Head of caudate nucleus (tissue), 42 donors: ENCODE data around the gene ADORA2A.
A peak's percentile ranks its signal among the peaks of the same experiment; 100 is the strongest.

Experiments
- DNase-seq, 42 donors: peaks; one replicate each; pipeline versions ENCODE4 v3.0.0 to v3.0.0-alpha.2; 2020 to 2021; ENCODE audit warnings: mixed read lengths in 7 of 42
- intact Hi-C: fragments of 100-400 bp; cut with DNase I; formaldehyde crosslinking; loops from one replicate; pipeline ENCODE4 v1.15.0; 2022

The ADORA2A gene

GRCh38 chr22:24427500-24428164, at the start of gene ADORA2A:
Gene ADORA2A, plus strand, starts transcription at chr22:24427599. Its CDS starts 5,806 bp downstream, at chr22:24433405.
- intact Hi-C loops: no loop called here
- peak; percentile 34 to 90 (median 74) for DNase-seq

DNA sequence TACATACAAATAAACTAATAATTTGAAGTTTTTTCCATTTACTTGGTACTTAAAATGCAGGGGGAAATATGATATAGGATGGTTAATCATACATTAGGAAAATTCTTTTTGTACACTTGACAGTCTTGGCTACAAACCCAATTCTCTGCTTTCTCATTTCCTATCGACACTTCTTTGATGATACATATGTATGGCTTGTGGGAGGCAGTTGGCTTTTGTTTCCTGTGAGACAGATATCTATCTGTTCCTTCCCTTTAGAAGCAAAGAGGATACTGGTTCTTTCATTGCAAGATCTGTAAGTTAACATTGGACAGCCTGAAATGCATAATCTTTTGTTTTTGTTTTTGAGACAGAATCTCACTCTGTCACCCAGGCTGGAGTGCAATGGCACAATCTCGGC, 47.9 kb upstream of the ADORA2A start:
- no peak for DNase-seq
- intact Hi-C loops: no loop called here

DNA sequence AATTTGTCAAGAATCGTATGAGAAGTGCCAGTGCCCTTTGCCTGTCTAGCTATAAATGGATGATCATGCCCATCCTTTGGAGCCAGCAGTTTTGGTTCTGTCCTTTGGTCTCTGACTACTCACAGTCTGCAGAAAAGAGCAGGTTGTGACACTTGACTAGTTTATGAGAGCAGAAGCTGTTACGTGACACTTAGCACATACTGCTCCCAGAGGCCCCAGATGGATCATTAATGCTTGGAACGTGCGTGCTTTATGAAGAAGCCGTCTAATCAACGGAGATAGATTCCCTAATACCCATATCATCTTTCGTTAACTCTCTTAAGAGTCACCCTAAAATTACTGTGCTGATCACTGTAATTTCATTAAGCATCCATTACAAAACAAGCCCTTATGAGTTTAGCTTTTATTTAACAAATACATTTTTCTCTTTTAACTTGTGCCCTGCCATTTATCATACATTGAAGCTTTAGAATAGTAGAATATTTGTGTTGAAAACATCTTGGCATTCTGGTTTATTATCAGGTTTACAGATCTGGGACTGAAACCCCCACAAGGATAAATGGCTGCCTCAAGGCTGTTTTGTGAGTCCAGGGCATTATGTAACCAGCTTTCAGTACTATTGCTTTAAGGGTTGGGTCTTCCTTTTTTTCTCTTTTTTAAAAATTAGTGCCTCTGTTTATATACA, 47.0 kb upstream of the ADORA2A start:
- no peak for DNase-seq
- intact Hi-C loops: no loop called here

- DNase-seq: no peak
- intact Hi-C loops: no loop called here
These were observed 46.5 kb upstream of the ADORA2A start for GRCh38 chr22:24380905-24381230.

GRCh38 chr22:24383061-24383460, 44.3 kb upstream of the ADORA2A start:
- no peak for DNase-seq
- intact Hi-C loops: no loop called here

DNA sequence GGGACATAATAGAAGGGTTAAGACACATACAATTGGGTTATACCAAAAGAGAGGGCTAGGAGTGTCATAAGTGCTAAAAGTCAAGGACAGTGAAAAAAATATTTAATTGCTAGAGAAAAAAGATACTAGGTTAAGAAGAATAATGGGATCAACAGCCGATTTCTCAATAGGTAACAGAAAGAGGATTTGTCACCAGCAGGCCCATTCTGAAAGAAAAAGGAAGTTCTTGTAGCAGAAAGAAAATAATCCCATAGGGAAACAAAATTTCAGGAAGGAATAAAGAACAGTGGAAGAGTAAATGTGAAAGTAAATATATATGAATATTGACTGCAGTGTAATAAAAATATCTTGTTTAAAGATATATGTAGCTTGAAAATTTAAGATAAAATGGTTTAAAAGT, 43.3 kb upstream of the ADORA2A start:
- intact Hi-C loops: no loop called here
- no peak for DNase-seq

DNA sequence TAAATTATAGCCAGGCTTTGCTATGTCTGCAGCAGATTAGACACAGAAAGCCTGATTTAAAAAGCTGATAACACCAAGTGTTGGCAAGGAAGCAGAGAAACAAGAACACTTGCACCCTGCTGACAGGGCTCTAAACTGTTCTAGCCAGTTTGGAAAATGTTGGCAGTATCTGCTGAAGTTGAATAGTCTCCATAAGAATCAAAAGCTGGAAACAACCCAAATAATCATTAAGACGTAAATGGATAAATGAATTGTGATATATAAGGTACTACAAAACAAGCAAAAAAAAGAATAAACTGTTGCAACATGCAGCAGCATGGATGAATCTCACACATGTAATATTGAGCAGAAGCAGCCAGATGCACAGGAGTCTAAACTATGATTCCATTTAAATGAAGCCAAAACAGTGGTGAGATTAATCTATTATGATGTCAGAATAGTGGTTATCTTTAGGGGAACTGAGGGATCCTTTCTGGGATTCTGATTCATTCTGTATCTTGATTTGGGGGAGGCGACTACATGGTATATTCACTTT, 40.4 kb upstream of the ADORA2A start:
- no peak for DNase-seq
- intact Hi-C loops: no loop called here

GRCh38 chr22:24389680-24390079, 37.7 kb upstream of the ADORA2A start:
- intact Hi-C loops: no loop called here
- no peak for DNase-seq

GRCh38 chr22:24390156-24390555, 37.2 kb upstream of the ADORA2A start:
- DNase-seq: no peak
- intact Hi-C loops: no loop called here

DNA sequence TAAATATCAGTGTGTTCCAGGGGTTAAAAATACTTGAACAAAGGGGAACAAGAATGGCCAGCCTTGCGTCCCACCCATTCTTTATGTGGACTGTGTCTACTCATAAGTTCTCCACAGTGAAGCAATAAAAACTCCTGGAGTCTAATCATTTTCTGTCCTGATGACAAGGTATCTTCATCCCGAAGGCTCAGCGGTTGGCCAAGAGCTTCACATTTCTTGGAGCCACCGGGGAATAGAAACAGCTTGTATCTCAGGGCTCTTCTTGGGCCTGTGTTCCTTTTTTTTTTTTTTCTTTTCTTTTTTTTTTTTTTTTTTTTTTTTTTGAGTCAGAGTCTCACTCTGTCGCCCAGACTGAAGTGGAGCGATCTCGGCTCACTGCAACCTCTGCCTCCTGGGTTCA, 36.8 kb upstream of the ADORA2A start:
- DNase-seq: no peak
- intact Hi-C loops: no loop called here

DNA sequence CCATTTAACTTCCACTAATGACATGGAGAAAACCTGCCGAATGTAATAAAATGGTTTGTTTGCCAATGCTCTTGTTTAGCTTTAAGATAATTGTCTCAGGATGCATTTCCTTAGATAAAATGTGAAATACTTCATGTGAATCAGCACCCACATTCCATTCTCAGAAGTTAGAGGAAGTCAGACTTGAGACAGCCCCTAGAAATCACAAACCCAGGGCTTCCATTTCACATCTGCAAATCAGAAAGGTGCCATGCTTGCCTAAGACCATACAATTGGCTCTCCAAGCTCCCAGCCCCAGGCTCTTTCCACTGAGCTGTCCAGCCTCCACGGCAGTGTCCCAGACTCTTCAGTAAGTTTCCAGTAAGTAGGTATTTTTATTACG, 35.6 kb upstream of the ADORA2A start:
- DNase-seq: no peak
- intact Hi-C loops: no loop called here

- intact Hi-C loops: no loop called here
- DNase-seq: no peak
These were observed 35.0 kb upstream of the ADORA2A start for GRCh38 chr22:24392218-24392931.

- intact Hi-C loops: no loop called here
These were observed 34.3 kb upstream of the ADORA2A start for GRCh38 chr22:24393012-24393559.

GRCh38 chr22:24393848-24394247, 33.6 kb upstream of the ADORA2A start:
- intact Hi-C loops: no loop called here
- no peak for DNase-seq

More at GRCh38 chr22:24393012-24393559, 34.3 kb upstream of the ADORA2A start:
- no peak for DNase-seq

GRCh38 chr22:24394254-24394653, 33.1 kb upstream of the ADORA2A start:
- intact Hi-C loops: no loop called here

DNA sequence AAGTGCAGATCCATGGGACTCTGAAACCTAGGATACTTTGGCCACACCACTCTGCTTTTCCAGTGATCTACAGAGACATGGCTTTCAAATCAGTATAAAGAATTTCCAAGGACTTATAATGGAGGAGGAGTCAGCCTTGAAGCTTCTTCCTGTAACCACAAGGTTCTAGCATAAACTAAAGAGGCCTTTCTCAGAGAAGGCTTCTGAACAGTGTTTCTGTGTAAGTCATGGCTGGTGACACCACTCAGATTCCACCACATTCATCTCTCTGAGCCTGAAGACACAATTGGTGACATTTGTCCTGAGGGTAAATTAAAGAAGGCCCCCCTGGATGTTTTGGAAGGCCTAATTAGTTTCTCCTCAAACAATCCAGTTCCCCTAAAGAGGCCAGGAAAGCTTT, 29.0 kb upstream of the ADORA2A start:
- DNase-seq: peak in 1 of 42 donors; percentile 3
- intact Hi-C loops: no loop called here

More at GRCh38 chr22:24394254-24394653, 33.1 kb upstream of the ADORA2A start:
- DNase-seq: no peak

- peak in 2 of 42 donors; percentile 49 for DNase-seq
- intact Hi-C loops: no loop called here
These were observed 27.2 kb upstream of the ADORA2A start for GRCh38 chr22:24400034-24400725.

DNA sequence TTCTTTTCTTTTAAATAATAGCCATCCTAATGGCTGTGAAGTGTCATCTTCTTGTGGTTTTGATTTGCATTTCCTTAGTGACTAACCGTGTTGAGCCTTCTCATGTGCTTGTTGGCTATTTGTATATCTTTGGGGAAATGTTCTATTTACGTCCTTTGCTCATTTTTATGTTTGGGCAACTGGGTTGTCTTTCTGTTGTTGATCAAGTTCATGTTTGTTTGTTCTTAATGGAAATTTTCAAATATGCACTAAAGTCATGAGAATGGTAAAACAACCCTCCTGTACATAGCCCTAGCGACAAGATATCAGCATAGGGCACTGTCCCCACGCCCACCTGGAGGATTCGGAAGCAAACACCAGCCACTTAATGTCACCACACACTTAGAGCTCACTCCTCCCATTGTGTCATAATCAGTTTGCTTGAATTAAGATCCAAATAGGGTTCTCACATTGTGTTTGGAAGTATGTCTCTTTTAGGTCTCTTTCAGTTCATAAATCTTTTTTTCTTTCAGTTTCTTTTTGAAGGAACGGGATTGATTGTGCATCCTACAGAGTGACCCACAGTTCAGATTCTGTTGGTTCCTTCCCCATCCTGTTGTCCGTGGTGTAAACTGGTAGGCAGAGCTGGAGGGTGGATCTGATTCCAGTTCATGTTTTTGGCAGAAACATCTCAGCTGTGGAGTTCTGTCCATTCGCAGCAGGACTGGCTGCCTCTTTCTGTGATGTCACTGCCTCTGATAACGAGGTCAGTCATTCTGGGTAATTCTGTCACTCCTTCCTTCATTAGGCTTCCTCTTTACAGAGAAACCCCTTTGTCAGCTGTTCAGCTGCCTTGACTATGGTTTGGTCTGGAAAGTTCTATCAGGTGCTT, 26.4 kb upstream of the ADORA2A start:
- intact Hi-C loops: no loop called here
- peak in 1 of 42 donors; percentile 35 for DNase-seq
